HG02571 (cell line): ENCODE measurements around the gene TUBA8.
"Not testable (repeated sequence)": the region's sequence is repeated elsewhere in the genome, so short reads cannot be mapped to it uniquely, and the experiment has no call there.

Experiments used
- ATAC-seq: cut with Tn5 transposase; IDR thresholded peaks from one replicate; pipeline ENCODE4 v1.9.1; 2021; ENCODE audit warnings: mild to moderate bottlenecking, moderate library complexity; ENCODE audit not compliant: unreplicated experiment

TUBA8 gene

DNA sequence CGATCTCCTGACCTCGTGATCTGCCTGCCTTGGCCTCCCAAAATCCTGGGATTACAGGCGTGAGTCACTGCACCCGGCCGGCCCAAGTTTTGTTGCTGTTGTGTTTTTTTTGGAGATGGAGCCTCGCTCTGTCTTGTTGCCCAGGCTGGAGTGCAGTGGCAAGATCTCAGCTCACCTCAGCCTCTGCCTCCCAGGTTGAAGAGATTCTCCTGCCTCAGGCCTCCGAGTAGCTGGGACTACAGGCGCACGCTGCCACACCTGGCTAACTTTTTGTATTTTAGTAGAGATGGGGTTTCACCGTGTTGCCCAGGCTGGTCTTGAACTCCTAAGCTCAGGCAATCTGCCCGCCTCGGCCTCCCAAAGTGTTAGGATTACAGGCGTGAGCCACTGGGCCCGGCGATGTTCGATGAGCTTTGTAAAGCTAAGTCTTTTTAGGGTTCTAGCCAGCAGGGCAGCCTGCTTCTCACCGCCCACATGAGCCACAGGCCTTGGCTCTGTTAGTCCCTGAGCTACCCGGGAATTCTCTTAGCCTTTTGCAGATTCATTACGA, 12.9 kb downstream of the TUBA8 start:
- not testable (repeated sequence) for ATAC-seq

DNA sequence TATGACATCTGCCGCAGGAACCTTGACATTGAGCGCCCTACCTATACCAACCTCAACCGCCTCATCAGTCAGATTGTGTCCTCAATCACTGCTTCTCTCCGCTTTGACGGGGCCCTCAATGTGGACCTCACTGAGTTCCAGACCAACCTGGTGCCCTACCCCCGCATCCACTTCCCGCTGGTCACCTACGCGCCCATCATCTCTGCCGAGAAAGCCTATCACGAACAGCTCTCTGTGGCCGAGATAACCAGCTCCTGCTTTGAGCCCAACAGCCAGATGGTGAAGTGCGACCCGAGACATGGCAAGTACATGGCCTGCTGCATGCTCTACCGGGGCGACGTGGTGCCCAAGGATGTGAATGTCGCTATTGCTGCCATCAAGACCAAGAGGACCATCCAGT, 16.0 kb downstream of the TUBA8 start:
- no peak for ATAC-seq

DNA sequence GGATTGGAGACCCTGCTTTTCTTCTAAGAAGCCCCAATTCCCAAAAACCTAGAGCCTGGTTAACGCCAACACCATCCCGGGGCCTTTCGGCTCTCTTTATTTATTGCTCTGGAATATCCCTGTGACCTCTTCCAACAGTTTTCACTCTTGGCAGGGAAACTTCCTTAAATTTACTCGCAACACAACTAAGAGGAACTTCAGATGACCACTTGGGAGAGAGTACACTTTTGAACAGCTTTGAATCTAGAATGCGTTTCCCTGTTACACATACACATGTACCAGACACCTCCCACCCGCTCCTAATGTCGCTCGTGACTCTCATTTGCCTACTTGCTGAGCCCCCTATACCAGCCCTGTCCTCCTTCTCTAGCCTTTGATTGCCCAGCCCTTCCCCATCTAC, 19.4 kb downstream of the TUBA8 start:
- ATAC-seq: no peak

DNA sequence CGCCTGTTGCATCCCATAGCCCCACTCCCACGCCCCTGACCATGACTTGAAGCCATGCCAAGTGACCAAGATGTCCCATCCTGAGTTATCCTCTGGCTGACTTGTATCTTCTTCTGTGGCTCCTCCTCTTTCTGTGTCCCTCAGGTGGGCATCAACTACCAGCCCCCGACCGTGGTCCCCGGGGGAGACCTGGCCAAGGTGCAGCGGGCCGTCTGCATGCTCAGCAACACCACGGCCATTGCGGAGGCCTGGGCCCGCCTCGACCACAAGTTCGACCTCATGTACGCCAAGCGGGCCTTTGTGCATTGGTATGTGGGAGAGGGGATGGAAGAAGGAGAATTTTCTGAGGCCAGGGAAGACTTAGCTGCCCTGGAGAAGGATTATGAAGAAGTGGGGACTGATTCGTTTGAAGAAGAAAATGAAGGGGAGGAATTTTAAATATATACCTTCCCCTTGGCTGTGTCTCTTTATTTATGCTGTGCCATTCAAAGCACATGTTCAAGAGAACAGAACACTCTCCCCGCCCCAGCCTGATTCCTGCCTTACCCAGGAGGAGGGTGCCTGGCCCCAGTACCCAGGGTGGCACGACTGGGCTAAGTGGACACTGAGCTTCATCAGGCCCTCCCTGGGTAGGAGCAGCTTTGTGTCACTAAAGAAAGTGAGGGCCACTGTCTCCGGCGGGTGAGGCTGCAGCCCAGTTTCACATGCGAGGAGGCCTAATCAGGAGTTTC, 20.3 kb downstream of the TUBA8 start:
- no peak for ATAC-seq

DNA sequence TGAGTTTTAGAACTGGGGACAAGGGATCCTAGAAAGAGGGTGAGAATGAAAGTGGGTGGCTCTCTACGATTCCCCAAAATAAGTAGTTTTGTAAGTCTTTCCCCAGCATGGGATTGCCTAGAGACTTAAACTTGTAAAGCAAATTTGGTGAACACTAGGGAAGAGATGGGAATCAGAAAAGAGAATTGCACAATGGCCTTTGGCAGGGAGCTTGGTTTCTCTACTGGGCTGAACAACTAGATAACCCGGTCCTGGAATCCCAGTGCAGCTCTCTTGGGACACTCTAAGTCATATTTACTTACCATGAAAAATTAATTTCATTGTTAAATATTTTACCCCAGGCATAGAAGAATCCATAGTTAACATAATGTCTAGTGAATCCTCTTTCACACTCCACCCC, 22.8 kb downstream of the TUBA8 start:
- no peak for ATAC-seq

DNA sequence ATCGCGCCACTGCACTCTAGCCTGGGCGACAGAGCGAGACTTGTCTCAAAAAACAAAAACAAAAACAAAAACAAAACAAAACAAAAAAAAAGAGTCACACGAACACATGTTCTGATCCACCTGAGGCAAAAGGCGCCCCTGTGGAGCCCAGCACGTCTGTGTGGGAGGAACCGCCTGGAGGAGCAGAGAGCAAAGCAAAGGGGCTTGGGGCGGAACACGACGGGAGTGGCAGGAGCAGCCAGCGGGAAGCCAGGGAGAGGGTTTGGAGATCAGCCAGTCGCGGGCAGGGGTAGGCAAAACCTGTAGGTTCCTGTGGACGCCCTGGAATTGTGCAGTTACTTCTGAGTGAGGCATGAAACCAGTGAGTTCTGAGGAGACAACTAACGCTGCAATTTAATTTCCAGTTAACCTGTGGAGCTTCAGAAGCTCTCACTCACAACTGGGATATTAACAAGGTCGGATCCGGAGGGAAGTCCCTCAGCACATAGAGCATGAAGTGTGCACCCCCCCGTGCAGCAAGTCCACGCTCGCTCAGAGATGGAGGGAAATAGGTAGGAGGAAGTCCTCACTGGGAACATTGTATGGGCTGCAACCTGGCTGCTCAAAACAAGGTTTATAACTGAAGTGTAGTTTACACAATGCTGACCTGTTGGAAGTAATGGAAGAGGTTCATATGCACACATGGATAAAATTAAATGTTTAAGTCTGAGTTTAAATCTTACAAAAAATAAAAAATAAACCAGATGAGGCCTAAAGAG, 26.1 kb downstream of the TUBA8 start:
- no peak for ATAC-seq

DNA sequence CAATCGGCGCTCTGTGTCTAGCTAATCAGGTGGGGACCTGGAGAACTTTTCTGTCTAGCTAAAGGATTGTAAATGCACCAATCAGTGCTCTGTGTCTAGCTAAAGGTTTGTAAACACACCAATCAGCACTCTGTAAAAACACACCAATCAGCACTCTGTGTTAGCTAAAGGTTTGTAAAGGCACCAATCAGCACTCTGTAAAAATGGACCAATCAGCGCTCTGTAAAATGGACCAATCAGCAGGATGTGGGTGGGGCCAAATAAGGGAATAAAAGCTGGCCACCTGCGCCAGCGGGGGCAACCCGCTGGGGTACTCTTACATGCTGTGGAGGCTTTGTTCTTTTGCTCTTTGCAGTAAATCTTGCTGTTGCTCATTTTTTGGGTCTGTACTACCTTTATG, 30.4 kb downstream of the TUBA8 start:
- ATAC-seq: not testable (repeated sequence)

DNA sequence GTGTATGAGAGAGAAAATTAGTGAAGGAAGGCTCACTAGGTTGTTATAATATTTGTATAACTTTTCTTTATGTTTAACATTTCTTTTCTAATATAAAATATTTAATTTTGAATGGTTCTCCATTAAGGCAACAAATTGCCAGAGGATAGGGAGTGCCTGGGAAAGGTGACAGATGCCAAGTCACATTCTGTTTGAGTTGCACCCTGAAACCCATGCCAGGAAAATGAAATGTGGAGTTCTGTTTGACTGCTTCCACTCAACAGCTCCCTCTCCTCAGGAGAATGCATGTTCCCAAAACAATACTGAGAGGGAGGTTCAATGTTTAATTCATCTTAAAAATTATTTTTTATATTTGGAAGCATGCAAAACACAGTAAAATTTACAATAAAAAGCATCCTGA, 33.5 kb downstream of the TUBA8 start:
- no peak for ATAC-seq

DNA sequence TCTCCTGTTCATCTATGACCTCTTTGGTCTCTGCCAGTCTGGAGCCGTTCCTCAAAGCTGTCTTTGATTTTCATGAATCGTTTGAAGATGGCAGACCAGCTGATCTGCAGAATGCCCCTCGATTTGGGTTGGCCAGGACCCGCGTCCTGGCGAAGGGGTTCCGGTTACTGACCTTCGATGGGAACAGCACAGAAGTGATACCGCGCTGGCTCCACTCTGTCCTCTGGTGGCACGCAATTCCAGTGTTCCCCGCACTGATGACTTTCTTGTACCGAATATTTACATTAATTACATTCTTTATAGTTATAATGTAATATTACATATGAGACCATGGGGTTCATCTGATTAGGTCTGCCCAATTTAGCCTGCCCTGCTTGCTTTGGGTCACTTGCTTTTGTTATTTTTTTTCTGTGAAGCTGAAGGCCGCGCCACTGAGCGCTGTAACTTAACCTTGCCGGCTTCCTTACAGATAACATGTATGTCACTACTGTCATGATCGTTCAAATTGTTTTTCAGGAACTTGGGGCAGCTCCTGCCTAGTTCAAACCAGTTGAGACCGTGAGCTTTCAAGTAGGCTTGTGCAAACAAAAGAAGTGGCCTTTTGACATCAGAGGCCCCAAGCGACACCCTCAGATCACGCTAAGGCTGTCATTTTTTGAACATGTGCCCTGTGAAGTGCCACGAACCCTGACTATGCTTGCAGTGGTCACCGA, 35.2 kb downstream of the TUBA8 start:
- ATAC-seq: no peak

DNA sequence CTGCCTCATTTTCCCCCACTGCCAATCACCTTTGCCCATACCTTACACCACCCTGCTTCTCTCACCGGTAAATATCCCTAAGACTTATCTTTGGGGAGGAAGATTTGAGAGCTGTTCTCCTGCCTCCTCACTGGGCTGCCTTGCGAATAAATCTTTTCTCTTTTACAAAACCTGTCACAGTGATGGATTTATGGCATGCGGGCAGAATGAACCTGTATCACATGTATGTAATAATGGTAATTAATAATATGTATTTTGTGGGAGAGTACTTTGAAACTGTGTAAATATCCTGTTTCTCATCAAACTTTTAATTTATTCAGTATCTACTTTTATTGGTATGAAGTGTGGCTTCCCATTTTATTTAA, 35.8 kb downstream of the TUBA8 start:
- no peak for ATAC-seq

DNA sequence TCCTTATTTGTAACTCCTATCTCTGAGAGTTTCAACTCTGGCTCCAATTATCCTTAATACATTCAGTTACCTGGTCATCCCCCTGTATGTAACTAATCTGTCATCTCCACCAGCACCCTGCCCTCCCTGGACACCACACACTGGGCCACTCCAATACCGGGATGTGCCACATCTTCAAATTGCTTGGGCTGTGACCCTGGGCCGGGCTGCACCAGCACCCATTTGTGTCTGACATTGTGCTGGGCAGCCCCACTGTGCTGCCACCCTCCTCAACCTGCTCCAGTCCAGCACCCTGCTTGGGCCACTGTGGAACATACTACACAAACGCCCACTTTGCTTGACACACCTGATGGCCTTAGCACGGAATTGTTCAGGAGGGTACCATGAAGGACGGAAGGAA, 37.2 kb downstream of the TUBA8 start:
- no peak for ATAC-seq

DNA sequence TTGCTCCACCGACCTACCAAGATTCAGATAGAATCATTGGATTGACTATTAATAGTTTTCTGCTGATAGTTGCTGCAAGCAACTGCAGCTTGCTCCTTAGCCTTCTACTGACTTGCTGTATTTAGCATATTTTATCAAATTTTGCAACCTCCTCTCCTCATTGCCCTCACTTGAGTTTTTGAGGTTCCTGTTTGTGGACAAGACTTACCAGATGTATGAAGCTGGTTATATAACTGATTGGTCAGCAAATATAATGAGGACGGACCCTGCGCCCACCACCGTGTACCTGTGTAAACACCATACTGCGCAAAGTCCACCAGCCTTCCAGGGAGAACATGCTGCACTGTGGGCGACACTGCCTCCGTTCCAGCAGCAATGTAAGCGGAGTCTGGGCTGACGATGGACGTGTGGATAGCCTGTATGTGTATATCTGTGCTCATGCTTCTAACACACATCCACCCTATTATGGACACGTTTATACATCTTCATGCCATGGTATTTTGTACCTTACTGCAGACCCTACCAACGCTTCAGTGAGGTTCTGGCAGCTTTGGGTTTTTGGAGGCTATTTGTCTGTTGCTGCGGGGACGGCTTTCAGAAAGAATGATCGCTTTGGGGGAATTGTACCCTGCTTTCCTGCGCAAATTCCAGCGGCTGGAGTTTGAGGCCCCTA, 37.8 kb downstream of the TUBA8 start:
- ATAC-seq: no peak

DNA sequence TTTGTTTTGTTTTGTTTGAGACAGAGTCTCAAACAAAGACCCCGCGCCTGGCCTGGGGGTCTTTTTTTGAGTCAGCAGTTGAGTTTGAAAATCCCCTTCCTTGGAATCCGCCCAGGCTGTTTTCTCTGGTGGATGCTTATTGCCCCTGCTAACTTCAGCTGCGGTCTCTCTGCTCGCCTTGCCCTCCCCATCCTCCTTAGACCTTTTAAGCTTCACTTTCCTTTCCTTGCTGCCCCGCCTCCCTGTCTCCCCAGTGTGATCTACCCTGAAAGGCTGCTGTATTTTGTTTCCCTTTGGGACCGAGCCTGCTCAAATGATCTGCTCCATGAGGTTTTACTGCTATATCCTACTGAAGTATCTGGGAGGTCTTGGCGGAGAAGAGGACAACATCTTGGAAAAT, 41.9 kb downstream of the TUBA8 start:
- no peak for ATAC-seq

DNA sequence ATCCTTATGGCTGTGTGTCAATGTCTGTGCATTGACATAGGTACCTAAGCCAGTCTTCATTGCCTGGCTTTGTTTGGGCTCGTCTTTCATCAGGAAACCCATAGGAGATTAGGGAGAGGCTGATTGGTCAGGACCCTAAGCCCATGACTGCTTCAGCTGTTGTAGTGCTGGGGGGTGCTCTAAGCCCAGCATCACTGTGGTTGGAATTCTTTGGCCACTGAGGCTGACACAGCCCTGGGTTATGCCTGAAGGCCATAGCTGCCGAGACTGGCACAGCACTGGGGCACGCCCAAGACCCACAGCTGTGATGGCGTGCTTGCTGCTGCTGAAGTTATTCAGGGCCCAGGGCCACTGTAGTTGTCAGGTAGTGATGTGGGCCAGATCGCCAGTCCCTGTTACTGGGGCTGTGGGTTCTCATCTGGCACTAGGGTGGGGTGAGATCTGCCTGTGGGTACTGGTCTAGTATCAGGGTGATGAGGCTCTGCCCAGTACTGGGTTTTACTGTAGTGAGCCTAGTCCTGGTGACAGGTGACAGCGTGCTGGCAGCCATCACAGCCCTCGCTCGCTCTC, 44.3 kb downstream of the TUBA8 start:
- ATAC-seq: no peak

DNA sequence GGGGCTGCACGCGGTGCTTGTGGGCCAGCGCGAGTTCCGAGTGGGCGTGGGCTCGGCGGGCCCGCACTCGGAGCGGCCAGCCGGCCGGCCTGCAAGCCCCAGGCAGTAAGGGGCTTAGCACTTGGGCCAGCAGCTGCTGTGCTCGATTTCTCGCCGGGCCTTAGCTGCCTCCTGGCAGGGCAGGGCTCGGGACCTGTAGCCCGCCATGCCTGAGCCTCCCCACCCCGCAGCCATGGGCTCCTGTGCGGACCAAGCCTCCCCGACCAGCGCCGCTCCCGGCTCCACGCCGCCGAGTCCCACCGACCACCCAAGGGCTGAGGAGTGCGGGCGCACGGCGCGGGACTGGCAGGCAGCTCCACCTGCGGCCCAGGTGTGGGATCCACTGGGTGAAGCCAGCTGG, 44.9 kb downstream of the TUBA8 start:
- ATAC-seq: not testable (repeated sequence)

DNA sequence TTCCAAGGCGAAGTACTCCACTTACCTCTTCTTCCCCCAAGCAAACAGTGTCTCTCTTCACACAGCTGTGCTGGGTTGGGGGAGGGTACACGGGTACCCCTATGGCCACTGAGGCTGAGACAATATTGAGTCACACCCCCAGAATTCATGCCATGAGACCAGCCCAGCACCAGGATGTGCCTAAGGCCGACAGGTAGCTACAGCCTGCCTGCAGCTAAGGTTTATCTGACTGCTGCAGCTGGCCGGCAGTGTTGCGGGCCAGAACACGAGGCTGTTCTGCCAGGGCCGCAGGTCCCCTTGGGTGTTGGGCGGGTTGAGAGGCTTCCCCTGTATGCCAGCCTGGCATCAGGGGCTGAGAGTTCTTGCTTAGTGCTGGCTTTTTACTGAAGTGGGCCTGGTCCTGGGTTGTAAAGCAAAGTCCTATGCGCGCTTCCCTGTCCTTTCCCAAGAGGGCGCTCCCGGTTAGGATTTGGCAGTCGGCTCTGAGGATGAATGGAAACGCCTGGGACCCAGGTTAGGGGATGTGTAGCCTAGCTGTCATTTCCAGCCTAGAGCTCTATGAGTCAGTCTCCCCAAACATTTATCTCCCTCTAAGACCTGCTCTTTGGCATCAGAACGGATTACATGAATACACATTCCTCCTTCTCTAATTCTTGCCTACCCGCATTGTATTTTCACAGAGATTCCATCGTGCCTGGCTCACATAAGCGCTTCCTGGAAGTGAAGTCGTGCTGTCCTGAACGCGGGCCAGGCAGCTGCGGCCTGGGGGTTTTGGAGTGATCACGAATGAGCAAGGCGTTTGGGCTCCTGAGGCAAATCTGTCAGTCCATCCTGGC, 46.5 kb downstream of the TUBA8 start:
- no peak for ATAC-seq

DNA sequence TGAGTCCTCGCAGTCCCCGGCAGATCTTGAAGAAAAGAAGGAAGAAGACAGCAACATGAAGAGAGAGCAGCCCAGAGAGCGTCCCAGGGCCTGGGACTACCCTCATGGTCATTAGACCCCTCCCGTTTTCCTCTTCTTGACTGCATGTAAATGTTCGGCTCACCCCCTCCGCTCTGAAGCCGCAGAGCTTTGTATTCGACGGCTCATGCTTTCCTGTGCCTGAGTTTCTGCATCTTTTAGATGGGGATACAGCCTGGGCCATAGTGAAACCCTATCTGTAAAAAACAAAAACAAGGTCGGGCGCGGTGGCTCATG, 47.1 kb downstream of the TUBA8 start:
- ATAC-seq: no peak

DNA sequence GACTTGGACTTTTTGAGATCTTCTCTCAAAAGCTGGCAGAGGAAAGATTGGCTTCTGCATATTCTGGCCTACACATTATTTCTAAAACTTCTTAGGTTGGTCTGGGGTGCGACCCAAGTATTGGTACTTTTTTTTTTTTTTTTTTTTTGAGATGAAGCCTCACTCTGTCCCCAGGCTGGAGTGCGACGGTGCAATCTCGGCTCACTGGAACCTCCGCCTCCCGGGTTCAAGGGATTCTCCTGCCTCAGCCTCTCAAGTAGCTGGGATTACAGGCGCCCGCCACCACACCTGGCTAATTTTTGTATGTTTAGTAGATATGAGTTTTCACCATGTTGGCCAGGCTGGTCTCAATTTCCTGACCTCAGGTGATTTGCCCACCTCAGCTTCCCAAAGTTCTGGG, 50.0 kb downstream of the TUBA8 start:
- not testable (repeated sequence) for ATAC-seq

DNA sequence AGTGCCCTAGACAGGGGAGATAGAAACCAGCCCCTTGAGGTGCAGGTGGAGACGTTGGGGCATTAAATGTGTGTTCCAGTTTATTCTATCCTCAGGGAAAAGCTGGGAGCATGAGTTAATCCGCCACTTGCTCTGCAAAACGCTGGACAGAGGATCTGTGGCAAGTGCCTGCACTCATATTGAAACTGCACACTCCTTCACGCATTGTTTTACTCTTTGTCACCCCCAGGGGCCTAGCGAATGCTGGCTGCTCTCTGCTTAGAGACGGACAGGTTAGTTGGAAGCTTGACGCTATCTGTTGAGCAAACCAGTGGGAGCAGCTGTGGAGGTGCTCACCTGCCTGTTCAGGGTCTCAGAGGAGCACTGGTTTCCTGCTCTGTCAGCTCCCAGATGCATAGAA, 53.2 kb downstream of the TUBA8 start:
- ATAC-seq: not testable (repeated sequence)

DNA sequence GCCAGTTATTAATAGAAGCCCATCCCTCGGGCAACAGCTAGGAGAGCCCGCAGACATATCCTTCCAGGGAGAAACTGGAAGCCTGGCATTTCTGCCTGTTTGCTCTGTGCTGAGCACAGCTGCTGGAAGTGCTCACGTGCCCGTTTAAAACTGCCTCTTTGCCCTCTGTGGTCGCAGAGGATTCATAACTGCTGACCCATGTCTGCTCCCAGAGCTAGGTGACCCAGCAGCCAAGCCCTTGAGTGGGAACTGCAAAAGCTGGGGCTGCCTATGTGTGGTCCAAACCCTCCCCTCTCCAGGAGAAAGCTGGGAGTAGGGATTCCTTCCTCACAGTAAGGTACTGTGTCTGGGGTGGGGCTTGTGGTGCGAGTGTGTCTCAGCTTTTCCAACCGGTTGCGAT, 54.0 kb downstream of the TUBA8 start:
- ATAC-seq: not testable (repeated sequence)
